ENCODE measurements around the gene NUDT1.

Gene NUDT1

DNA sequence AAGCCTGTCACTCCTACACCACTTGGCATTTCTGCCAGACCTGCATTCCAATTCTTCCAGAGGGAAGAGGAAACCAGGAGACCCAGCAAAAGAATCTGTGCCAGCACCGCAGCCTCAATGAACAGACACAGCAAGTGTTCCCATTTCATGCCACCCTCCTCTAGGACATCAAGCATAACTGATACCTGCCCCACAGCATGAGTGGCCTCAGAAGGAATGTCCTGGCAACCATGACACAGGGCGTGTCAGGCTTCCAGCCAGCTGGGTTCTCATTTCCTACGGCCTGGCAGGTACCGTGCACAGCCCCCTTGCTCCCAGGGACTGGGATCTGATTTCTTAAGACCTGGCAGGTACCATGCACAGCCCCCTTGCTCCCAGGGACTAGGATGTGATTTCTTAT is 17.1 kb upstream of the NUDT1 start:
- no peak for DNase-seq

DNA sequence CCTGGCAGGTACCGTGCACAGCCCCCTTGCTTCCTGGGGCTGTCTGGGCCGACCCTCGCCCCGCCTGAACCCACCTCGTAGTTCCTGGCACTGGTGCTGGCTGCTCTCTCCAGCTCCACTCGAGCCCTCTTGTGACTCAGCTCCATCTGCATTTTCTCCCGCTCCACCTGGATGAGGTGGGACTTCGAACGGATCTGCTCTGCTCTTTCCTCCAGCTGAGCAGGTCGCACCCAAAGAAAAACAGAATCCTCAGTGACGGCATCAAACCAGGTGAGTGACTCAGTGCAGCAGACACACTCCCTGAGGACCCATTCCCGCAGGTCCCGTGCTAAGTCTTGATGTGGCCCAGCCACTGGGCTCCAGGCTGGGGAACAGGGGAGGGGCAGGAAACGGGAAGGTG is 16.7 kb upstream of the NUDT1 start:
- DNase-seq: no peak

DNA sequence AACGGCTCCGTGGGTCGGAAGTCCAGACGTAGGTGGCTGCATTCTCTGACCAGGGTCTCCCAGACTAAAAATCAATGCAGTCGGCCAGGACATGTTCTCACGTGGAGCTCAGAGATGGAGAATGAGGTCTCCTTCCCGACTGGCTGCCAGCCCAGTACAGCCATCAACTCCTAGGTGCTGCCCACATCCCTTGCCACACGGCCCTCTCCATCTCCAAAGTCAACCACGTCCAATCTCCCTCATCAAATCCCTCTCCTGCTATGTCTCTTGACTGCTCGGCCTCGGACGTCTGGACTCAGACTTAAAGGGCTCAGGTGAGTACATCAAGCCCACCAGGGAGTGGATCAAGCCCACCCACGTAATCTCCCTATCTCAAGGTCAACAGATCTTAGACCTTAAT is 16.2 kb upstream of the NUDT1 start:
- DNase-seq: no peak

DNA sequence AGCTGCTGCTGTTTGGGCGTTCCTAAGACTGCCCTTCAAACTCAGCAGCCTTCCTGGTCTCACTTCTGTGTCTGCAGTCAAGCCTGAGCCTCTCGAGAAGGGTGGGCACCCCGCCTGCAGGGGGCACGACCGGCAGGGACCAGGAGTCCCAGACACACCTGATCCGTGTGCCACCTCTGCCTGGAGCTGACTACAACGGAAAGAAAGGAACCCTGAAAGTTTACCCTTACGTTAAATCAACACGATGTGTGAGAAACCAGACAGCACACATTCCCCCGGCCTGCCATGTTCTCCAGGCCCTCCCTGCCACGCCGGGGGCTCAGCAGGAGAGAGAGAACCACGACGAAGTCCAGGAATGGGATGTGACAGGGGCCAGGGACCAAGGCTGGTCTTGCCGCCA is 14.3 kb upstream of the NUDT1 start:
- DNase-seq: no peak

DNA sequence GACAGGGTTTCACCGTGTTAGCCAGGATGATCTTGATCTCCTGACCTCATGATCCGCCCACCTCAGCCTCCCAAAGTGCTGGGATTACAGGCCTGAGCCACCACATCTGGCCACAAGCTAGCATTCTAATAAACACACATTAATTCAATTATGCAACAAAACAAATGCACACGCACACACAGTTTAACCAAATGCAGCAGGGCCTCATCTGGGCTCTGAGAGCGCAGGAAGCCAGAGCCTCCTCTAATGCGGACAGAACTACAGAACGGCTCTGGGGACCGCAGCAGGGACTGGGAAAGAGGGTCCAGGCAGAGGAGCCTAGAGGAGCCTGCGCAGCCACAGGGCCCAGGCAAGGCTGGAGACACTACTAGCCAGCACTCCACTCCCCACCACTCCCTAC is 13.1 kb upstream of the NUDT1 start:
- no peak for DNase-seq

DNA sequence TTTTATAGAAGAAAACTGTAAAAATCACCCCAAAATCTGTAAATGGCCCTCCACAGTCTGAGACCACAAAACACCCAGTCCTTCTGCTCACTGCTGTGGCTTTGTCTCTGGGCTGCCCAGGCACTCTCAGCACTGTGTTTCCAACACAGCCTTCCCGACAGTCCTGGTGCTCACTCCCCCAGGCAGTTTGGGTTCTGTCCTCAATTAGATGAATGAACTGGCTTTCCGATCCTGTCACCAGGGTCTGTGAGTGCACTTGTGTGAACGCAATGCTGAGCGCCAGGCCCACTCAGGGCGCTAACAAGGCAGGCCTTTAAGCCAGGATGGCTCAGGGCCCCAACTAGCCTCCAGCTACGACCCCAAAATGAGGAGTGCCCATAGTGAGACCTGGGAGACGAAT is 12.6 kb upstream of the NUDT1 start:
- no peak for DNase-seq

DNA sequence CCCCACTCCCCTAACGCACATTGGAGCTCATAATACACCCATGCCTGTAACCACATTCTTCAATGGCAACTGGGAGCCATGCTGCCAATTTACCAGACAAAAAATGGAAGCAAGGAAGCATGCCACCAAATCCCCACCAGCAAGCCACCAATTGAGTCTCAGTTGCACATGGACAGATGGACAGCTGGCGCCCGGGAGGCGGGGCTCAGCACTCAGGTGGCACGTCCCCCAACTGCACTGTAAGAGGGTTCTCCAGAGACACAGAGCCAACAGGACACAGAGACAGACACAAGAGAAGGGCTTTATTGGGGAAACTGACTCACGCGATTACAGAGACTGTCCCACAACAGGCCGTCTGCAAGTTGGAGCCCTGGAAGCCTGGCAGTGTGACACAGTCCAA is 11.8 kb upstream of the NUDT1 start:
- DNase-seq: no peak

DNA sequence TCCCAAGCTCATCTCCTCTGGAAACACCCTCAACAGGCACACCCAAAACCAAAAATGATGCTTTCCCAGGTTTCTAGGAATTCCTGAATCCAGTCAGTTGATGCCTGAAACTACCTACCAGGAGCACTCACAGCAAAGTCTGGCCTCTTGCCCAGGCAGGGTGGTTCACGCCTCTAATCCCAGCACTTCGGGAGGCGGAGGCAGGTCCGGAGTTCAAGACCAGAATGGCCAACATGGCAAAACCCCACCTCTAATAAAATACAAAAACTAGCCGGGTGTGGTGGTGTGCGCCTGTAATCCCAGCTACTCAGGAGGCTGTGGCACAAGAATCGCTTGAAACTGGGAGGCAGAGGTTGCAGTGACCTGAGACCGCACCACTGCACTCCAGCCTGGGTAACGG is 11.1 kb upstream of the NUDT1 start:
- no peak for DNase-seq

DNA sequence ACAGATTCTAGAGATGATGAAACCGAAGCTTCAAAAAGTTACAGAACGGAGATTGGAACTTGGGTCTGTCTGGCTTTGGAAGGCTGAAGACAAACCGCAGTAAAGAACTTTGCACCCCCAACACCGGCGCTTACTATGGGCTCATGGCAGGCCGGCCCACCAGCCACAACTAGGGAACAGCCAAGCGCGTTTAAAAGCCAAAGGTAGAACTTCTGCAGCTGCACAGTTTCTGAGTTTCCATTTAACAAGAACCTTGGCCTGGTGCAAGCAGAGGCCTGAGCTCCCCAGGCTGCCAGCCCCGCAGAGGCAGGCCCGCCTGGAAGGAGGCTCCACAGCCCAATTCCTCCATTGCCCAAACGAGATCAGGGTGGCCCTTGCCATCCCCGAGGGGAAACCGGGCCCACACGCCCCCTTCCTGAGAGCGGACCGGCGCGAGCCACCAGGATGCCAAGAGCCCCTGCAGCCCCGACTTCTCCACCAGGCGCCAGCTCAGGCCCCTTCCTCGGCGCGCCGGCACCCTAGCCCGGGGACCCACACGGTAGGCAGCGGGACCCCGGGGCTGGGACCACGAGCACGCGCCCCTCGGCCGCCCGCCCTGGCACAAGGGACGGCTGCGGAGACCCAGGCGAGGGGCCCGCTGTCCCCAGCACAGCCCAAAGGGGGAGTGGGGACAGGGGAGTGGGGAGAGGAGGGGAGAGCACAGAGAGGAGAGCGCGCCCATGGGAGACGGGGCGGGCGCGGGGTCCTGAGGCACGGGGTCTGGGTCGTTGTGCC is 9.8 kb upstream of the NUDT1 start:
- DNase-seq: peak; percentile 35

DNA sequence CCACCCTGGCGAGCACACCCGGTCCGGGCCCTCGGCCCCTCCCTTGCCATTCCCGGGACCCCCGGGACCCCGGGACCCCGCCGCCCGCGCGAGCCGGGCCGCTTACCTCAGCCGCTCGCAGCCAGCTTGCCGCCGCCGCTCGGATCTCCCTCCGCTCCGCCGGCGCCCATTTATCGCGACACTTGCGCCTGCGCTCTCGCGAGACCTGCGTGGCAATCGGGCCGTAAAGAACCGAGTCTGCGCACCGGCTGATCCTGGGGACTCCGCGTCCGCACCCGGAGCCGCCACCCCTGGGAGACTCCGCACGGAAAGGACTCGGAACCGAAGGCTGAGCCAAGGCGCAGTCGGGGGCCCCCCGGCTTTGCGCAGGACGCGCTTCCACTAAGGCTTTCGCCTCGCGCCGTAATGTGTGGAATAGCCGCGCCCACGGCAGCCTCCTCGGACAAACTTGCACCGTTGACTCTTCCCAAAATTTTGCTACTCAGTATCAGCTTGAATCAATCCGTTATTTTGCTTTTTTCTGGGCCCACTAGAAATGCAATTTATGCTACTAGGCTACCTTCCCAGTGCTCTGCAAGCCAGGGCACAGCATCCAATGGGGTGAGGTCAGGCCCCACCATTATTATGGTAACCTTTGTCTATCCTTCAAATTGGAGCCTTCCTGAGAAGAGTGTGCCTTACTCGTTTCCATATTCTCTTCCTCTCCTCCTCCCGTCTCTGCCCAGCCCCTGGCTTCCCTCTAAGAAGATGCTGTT is 9.1 kb upstream of the NUDT1 start, which contains the start of gene MAD1L1:
MAD1L1 (minus strand) TSS at position 180 of the 755 bp plus-strand sequence. CDS start 2,812 bp downstream, outside the sequence.
- peak; percentile 86 for DNase-seq

DNA sequence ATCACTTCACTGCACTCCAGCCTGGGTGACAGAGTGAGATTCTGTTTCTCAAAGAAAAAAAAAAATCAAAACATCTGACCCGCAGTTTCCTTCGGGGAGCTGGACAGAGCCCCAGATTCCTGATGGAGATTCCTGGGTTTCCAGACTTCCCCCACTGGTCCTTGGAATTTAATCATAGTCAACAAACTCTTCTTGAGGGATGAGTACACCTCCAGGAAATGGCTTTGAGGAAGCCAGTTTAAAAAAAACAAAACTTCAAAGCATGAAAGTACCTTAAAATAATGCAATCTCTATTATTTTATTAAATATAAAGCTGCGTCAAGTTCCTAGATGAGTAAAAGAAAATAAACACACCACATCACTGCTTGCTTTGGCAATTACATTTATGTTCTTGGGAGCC is 8.1 kb upstream of the NUDT1 start:
- DNase-seq: no peak

DNA sequence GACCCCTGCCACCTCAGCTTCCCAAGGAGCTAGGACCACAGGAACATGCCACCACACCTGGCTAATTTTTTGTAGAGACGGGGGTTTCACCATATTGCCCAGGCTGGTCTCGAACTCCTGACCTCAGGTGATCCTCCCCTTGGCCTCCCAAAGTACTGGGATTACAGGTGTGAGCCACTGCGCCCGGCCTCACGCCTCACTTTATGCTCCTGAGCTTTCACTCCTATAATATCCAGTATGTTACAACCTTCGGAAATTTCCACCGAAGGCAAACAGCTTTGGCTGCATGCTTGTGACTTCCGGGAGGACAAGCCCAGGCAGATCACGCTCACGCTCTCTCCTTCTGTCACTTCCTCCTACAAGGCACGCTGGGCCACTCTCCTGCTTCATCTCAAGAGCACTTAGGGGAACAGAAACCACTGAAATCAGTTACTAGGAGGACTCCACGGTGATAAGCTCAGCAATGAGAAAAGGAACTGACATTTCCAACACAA is 4.9 kb upstream of the NUDT1 start:
- DNase-seq: no peak

DNA sequence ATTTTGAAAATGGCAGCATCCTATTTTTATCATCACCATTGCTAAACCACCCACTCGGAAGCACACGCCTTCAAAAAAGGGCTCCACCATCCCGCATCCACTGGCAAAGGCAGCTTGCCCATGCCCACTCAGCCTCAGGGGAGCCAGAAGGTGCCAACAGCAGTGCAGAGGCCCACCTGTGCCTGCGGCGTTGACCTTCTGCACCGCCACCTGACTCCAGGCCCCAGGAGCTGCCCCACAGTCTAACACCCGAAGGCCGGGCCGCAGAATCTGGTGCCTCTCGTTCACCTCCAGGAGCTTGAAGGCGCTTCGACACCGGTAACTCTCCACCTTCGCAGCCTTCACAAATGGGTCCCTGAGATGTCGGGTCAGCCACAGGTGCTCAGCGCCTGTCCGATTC is 2.8 kb upstream of the NUDT1 start:
- no peak for DNase-seq

DNA sequence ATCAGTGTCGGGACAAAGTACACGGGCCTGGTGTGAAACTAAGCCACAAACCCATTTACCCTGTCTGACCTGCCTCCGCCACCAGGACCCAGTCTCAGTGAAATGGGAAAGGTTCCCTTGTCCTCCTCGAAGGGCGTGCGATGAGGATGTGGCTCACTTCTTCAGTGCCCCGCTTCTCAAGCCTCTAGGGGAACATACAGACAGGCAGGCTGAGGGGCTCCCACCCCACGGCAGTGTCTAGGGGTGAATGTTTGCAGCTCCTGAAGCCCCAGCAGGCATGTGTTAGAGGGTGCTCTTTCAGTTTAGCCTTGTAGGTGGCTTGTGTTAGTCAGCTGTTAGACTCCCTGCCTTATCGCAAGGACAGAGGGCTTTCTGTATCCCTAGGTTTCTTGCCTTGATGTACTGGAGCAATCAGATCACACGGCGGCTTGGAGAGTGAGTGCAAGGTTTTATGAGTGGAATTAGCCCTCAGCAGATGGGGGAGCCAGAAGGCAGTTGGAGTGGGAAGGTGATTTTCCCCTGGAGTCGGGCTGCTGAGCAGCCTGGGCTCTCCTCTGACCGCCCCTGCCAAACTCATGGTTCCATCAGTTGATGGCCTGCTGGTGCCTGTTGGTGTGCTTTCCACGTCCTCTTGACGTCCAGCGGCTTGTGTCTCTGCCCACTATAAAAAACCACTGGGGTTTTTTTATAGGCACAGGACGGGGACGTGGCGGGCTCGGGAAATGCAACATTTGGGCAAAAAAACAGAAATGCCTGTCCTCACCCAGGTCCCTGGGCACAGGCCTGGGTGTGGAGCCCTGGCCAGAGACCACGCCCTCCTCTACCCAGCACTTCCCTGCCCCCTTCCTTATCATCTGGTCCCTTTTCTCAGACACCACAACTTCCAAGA is 759 bp downstream of the NUDT1 start:
- peak; percentile 46 for DNase-seq

DNA sequence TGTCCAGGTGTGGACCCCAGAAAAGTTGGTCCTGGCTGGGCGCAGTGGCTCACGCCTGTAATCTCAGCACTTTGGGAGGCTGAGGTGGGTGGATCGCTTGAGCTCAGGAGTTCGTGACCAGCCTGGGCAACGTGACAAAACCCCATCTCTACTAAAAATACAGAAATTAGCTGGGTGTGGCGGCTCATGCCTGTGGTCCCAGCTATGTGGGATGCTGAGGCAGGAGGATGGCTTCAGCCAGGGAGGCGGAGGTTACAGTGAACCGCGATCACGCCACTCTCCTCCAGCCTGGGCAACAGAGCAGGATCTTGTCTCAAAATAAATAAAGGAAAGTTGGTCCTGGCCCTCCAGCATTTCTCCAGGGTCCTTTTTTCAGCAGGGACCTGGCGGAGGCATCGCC is 1.4 kb downstream of the NUDT1 start:
- no peak for DNase-seq

DNA sequence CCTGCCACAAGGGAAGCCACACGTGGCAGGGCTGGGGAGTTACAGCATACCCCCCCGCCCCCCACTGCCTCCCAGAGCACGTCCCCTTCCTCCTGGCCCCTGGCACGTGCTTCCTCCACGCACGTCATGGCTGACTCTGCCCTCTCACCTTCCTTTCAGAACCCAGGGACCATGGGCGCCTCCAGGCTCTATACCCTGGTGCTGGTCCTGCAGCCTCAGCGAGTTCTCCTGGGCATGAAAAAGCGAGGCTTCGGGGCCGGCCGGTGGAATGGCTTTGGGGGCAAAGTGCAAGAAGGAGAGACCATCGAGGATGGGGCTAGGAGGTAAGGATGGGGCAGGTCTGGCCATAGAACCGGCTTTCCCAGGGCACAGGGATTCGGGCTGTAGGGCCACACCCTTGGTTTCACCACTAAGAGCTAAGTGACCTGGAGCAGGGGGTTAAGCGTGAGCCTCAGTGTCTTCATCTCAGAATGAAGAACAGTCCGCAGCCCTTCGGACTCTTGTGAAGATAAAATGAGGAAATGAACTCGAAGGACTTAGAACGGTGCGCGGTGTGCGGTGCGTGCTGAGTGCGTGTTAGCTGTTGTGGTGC is 2.5 kb downstream of the NUDT1 start:
- no peak for DNase-seq

DNA sequence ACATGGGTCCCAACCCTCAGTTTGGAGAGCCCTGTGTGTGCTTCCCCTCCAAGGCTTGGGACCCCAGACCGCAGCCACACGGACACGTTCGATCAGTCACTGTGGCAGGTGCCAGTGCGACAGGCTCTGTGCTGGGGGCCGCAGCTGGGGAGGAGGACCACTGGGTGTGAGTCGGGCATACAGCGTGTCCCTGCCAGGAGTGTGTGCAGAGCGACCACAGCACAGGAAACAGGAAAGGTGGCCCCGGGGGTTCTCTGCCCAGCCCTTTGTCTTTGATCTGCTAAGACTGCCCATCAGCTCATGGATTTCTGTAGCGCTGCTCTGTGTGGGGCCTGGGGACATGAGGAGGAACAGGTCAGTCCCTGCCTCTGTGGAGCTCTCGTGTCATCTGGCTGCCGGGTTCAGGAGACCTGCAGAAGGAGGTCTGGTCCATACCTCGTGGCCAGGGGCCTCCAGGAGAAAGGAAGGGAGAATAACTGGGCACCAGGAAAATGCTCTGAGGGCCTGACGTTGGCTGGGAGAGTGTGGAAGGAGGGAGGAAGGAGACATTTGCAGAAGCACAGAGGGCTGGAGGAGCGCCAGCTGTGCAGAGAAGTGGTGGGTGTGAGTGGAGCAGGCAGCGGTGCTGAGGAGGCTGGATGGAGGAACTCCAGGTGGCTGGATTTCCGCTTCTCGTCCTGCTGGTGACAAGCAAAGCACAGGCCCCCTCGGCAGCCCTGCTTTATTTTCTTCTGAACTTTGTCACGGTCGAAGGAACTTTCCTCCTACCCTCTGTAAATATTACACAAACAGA is 4.1 kb downstream of the NUDT1 start:
- DNase-seq: no peak

DNA sequence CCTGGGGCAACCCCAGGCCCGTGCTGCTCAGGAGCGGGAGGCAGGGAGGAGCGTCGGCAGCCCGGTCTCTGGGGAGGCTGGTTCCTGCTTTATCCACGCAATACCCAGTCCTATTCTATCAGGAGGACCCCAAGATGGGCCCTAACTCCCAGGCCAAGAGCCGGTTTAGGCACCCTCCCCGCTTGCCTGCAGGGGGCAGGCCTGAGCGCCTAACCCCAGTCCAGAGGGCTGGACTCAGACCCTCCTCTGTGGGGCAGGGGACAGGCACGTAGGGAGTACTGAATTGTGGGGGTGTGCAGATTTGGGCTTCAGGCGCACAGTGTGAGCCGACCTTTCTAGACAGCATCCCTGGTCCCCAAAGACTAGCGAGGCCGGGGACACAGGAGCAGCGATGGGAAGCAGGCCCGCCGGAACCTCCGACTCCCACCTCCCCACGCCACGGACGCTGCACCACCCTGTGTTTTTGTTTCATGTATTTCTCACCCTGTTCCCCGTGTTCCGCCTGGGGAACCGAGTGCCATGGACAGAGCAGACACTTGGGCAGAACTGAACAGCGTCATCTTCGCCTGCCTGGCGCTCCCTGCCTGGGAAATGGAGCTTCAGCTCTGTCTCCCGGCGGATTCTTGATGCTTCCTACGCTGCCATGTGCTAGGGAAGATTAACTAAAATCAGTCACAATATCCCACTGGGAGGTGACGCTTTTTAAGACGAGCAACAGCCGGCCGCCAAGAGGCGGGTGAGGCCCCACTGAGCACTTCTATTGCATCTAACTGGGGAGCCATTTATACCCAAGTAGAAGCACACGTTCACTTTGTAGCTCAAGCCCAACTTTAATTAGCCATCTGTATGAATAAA is 5.3 kb downstream of the NUDT1 start:
- DNase-seq: peak; percentile 1

DNA sequence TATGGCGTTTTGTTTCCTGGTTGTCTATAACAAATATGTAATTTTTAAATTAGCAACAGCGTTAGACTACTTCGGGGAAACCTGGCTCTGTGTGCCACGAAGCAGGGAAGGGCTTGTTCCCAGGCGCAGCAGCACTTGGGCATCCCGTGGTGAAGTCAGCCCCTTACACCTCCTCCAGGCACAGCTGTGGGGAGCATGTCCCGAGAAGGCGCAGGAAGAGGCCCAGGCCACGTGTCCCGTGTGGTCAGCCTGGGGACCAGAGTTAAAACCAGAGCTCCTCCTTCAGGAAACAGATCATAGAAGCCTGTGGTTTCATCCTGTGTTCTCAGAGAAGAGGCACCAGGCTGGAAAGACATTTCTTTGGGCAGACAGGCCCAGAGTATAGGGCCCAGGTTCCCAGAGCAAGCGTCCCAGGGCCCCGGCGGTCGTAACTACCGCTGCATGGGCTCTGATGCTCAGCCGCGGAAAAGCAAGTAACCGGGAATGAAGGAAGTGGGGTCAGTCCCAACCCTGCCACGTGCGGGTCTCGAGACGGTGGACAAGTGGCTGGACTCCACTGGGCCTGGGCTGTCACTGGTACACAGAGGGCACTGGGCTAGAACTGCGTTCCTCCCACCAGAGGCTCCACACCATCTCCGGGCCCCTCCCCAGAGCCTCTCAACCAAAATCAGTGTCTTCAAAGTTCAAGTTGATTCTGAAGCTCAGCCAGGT is 7.1 kb downstream of the NUDT1 start:
- peak; percentile 74 for DNase-seq

DNA sequence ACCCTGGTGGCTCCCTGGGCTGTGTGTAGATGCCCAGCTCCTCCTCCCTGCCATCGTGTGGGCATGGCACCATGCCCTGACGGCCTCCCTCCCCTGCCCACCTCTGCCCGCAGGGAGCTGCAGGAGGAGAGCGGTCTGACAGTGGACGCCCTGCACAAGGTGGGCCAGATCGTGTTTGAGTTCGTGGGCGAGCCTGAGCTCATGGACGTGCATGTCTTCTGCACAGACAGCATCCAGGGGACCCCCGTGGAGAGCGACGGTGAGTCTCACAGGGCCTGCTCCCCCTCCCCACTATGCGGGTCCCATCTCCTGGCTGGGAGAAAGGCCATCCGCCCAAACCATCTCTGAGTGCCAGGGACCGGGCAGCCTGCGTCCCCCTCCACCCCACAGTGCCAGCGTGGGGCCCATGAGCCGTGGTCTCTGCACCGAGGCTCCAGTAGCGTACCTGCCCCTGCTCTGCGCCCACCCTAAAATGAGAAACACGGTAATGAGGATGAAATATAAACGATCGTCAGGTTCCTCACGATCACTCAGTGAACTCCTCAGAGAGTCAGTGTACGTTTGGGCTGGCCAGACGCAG is 7.8 kb downstream of the NUDT1 start:
- DNase-seq: no peak

All from OCI-M1 (cell line).